Ureter (tissue), 1 donor: ENCODE data around the gene TMEM132D. TPM values are rescaled to one million over a fixed set of nuclear protein-coding genes. Genes with fewer than 3 reads are reported as not detected.

Experiments
- DNase-seq: peaks from one replicate; pipeline ENCODE4 v3.0.0-alpha.2; 2020; ENCODE audit warnings: low spot score
- total RNA-seq: library from RNA; stranded (reverse); gene quantifications from one replicate; pipeline ENCODE4 v1.2.4, GENCODE V29; 2023
- donor health status: DM: yes; HTN: yes; CAD: no.

Gene TMEM132D
- total RNA-seq, 1 donor from 2014 or later, result not detected

DNA sequence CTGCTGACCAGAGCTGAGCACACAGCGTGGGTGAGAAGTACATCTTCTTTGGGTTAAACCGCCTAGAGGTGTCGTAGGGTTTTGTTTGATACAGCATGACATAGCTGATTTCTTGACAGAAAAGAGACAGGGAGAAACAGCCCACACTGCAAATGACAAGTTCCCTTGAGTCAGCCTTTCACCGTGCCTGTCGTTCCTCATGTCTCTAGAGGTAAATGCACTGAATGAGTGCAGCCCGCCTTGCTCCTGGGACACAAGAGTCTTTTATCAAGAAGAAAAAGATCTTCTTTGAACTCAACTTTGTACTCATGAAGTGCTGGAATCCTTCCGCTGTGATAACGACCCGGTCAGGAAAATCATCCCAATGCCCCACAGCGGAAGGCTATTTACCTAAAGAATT is 77.6 kb downstream of the TMEM132D start:
- DNase-seq, result no peak

DNA sequence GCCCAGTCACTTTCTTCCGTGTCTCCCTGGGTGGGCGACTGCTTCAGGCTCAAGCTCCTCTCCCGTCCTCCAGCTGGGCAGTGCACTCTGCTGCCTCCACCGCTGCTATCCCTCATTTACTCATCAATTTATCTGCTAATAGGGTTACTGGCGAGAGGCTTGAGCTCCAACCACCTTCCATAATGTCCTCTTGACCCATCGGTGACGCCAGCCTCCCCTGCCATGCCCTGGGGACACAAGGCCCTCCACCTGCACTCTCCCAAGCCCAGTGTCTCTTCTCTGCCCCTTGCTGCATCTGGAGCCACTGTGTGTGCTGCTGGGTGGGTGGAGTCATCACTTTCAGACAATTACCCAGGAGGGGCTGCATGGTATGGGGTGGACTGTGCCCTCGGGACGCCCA is 78.5 kb downstream of the TMEM132D start:
- no peak for DNase-seq

DNA sequence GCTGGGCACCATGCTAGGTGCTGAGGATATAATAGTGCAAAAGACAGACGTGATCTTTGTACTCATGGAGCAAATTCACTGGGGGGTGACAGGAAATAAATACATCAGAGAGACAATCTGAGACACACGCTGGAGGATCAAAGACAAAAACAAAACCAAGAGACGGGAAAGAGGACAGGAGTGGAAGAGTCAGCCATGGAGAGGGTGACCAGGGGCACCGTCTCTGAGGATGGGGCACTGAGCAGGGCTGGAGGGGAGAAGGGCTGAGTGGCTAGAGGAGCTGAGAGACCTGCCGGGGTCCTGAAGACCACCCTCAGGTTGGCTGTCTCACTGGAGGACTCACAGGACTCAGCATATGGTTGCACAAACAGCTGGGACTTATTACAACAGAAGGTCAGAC is 81.9 kb downstream of the TMEM132D start:
- no peak for DNase-seq

DNA sequence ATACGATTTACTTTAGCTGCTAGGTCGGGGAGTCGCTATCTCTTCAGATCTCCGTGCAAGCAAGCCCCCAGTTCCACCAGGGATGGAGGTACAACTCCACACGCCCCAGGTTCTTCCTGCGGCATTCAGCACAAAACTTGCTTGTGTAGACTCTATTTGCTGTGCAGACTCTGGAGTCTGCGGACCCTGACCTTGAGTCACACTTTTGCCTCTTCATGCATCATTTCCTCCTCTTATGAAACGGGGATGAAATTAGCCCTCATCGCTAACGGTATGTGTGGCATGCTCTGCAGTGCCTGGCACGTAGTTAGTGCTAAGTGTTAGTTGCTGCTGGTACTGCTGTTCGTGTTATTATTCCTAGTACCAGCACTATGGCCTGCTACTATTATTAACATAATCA is 84.4 kb downstream of the TMEM132D start:
- no peak for DNase-seq

DNA sequence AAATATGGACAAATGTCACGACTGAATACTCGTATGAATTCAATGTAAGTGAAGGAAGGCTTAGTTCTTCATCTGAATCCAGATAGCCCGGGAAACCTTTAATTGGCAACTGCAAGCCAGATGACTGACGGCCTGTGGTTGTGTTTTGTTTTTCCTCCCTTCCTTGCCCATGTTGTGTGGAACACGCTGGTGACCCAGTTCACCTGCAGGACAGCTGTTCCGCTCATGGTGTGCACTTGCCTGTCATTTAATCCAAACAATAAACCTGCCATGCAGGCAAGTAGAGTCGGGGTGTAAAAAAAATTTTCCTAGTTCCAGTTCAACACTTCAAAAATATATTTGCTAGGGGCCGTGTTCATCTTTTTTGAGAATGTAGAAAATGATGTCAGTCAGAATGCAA is 88.0 kb downstream of the TMEM132D start:
- no peak for DNase-seq

DNA sequence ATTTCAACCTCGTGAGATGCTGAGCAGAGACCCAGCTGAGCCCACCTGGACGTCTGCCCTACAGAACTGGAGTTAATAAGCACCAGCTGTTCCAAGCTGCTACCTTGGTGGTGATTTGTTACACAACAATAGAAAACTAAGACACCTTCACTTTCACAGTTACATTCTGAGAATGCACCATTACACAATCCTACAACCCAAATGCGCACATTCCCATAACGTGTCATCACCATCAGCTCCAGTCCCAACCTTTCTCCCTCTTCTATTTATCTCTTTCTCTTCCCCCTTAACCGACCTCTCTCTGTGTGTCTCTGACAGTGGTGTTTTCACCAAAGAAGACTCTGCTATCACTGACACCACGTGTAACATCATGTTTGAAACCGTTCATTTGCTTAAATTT is 91.9 kb downstream of the TMEM132D start:
- DNase-seq, result no peak

DNA sequence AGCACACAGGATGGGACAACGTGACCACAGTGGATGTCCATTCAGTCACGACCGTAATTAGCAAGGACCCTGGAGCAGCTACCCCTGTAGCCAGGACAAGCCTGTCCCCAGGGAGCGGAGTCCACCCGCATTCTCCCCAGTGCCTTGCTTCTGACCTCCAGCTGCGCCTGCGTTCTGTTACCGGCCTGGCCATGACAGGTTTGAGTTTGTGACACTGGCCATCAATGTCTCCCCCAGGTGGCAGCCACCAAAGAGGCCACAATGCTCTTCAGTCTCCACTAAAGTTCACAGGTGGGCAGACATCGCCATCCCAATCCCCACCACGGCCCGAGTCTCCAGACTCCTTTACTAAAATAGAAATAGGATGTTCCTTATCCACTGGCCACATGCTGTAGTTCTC is 96.7 kb downstream of the TMEM132D start:
- no peak for DNase-seq

DNA sequence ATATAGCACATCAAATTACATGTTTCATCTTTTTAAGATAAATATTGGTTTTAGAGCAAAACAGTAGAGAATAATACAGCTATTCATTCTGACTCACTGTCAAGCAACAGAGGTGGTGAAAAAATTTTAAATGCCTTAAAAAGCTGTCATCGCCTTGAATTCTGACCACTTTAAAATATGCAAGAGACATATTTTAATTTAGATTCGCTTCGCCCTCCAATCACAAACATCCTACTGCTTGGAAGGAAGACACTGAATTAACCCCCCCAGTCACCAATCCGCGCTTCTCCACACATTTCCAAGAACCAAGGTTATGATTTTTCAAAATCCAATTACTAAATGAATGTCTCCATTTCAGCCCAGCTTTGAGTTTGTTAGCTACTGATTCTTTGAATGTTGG is 112.4 kb downstream of the TMEM132D start:
- DNase-seq, result no peak

DNA sequence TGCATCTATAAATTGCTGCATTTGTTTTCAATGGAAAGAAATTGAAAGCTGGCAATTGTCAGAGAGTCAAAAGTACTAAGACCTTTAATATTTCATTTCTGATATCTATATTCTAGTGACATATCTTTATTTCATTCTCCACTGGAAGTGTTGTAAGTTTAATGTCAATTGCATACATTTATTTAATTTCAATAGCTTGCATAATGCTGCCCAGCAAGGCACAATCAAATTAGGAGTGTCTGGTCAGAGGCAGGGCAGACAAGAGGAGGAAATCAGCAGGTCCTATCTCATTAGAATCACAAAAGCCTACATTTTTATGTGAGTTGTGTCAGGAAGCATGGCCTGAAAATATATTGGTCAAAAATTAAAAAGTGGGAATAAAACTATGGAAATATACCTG is 112.9 kb downstream of the TMEM132D start:
- DNase-seq, result no peak

DNA sequence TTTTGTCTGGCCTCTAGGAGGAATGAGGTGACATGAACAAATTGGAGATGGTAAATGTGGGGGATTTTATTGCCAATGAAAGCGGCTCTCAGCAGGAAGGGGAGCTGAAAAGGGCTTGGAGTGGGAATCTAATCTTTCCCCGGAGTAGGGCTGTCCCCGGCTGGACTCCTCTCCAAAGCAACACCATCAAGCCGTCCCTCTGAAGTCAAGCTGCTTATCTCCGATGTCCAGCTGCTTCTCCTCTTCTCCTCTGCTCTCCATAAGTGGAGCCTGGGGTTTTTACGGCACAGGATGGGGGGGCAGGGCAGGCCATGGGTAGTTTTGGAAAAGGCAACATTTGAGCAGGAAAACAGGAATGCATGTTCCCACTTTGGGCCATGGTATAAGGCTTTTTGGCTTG is 113.5 kb downstream of the TMEM132D start:
- no peak for DNase-seq

DNA sequence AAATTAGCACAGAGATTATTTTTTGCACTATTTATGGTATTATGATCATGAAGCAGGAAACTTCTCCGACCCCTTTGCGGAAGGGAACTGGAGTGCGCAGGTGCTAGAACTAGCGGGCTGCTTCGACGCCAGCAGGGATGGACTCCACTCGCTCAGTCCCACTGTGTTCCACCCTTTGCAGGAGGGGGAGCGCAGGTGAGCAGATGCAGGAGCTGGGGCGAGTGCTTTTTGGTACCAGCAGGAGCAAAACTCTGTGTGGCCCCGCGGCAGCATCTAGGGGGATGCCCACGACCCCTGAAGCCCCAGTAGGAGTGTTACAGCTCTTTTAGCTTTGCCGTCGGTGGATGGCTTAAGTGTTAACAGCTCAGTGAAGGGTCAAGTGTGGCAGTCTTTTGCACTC is 113.9 kb downstream of the TMEM132D start:
- DNase-seq, result no peak

DNA sequence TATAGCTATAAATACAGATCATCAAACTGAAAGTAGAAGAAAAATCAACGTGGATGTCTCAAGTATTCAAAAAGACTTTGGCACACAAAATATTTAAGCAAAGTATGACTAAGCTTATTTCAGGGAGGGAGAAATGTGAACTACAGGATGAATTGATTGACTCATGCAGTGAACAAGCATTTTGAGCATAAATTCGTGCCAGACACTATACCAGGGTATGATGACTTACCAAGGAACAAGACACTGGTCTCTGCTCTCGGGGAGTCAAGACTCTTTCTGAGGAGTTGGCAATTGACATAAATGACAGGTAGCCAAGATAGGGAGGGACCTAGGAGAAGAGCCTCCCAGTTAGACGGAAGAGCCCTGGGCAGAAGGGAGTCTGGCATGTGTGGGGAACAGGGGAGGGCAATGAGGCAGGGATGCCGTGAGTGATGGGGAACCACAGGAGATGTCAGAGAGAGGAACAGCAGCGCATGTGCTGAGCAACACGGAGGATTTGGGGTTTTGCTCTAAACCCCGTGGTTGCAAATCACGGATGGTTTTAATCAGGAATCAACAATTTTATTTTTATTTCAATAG is 115.2 kb downstream of the TMEM132D start:
- no peak for DNase-seq

DNA sequence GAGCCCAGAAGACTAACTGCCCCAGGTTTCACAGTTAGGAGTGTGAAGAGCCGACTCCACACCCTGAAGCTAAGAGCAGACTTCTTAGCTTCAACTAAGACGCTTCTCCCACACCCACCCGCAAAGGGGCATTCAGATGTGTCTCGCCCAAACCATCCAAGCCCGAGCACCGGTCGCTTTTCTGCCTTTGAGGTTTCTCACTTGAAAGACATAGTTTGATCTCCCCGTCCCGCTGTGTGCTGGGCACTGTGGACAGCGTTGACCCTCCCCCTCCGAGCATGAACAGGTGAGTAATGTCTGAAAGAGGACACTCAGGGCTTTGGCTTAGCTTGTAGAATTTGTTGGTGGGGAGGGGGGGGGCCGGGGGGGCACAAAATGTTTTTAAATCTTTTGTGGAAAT is 123.8 kb downstream of the TMEM132D start:
- no peak for DNase-seq

DNA sequence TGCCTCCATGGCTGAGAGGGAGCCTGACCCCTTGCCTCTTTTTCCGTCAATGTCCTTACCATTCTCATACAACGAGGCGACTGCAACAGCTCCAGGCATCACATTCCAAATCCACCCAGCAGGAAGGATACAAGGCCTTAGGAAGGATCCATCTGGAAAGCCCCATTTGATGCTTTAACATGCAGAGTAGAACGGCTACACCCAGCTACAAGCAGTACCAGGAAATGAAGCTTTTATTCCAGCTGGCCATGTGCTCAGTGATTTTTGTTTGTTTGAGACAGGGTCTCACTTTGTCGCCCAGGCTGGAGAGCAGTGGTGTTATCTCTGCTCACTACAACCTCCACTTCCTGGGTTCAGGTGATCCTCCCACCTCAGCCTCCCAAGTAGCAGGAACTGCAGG is 124.8 kb downstream of the TMEM132D start:
- no peak for DNase-seq

DNA sequence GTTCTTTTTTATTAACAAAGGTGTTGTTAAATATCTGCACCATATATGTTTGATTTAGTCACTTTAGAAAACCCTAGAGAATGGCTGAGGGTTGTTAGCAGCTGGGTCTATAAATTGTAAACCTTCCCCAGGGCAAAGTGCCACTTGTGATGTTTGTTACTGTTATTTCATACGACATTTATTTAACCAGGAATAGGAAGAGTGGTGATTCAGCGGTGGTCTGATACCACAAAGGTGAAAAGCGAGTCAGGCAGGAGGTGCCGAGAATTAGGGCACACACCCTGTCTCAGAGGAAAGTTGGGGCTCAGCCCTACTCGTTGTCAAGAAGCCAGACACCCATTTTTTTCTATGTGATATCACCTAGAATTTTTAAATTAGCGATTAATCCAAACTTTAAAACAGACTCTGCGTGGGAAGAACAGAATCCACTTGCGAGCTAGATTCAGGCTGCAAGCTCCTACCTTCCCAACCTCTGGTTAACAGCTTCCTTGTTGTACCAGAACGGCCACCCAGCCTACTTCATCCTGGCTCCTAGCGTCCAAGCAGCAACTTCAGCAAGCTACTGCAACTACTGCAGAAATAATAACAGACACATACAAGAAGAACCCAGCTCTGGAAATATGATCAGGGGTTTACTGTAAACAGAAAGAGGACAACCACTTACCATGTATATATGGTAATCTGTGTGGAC is 126.7 kb downstream of the TMEM132D start:
- no peak for DNase-seq

DNA sequence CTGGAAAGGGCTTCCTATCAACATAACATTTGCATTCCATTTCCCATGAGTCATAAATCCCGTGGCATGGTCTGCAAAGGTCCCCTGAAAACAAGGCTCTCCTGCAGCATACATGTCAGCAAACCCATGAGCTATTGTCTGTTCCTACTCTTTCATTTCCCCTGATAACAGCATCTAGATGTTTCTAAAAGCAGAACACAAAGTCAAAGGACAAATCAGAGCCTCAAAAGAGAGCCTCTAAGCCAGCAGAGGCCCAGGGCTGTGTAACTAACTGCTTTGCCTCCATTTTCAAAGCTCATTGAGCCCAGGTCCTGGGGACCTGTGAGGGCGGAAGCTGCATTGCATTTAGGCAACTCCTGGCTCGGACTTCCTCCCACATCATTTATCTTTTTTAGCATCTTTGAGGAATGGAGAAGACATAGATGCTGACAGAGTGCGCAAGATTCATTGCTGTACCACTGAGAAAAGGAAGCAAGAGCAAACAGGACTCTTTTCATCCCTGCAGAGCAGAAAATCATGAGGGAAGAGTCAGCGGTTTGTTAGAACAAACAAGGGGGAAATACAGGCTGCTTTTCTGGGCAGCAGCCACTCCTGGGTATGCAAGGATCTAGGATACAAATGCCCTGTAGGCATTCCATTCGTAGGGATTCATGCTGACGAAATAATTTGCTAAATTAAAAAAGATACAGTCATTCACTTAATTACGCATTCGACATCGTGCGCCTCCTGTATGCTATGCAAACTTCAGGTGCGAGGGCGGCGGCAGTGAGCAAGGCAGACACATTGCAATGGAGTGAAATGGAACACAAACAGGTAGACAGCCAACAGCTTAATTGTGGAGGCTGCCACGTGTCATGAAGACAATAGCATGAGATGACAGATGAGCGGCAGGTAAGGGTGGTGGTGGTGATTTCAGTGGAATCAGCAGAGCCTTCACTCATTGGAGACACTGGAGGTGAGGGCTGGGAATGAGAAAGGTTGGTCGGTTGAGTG is 131.0 kb downstream of the TMEM132D start:
- DNase-seq, result no peak

DNA sequence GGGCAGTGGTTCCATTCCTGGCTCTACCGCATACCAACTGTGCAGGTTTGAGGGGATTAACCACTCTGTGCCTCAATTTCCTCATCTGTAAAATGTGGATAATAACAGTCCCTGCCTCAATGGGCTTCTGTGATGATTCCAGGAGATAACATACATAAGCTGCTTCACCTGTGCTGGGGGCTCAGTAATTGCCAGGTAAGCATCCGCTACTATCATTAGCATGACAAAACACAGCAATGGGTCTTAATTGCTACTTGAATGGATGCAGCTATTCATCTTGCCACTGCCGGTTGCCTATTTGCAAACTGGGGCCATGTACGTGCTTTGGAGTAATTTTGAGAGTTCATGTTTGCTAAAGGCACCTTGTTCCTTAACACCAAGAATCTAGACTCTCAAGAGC is 132.6 kb downstream of the TMEM132D start:
- no peak for DNase-seq

DNA sequence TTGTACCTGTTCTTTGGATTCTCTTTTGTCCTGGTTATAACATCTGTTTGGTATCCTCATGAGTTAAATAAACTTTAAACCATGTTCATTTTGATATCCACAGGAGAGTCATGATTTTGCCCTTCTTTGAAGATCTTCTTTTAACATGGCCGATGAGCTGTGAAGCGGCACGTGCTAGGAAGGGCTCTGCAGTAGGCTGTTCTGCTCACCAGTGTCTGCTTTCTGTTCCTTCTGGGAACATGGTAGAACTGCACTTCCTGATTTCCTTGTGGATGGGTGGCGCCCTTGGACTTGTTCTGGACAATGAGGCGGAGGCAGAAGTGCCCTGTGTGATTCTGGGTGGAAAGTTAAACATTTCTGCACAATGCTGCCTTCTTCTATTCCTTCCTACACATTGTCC is 138.1 kb downstream of the TMEM132D start:
- no peak for DNase-seq

DNA sequence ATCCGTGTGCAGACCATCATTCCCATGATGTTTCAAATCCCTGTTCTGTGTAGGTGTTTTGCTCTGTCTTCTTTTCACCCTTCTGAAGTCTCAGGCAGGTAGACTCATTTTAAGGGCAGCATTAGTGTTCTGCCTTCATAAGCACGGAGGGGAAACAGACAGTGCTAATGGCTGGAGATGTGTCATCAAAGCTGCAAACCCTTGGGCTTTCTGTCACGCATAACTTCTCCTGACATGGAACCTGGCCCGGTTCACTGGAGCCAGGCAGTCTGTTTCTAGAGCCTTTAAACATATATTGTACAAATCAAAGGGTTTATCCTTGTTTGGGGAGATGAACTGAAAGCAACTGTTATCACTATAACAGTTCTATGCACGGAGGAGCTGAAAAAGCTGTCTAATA is 141.4 kb downstream of the TMEM132D start:
- no peak for DNase-seq

DNA sequence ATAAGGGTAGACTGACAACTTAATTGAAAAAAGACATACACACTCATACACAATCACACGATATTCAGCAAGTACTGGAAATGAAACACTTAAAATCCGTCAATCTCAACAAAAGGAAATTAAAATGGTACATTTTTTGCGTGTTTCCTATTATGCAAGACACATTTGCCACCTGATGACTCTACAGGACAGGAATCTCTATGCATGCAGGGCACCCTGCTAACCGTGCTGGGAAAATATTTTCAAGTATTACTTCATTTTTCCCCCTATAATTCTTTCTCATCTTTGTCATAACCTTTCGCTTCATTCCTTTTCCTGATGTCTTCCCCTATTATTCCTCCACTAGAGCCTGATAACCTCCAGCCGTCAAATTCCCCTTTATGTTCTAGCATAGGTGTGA is 150.2 kb downstream of the TMEM132D start:
- DNase-seq, result no peak

DNA sequence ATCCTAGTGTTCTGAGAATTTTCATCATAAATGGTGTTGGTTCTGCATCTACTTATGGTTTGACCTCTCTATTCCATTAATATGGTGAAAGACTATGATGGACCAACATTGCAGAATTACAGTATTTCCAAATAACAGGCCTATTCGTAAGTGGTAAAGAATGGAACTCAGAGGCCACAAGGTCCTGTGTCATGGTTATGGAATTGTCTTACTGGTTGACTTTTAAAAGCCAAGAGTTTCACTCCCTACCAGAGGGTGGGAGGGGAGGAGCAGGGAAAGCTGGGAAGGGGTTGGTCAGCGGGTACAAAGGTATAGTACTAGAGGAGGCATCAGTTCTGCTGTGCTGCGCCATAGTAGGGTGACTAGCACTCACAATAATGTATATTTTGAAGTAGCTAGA is 153.4 kb downstream of the TMEM132D start:
- DNase-seq, result no peak

DNA sequence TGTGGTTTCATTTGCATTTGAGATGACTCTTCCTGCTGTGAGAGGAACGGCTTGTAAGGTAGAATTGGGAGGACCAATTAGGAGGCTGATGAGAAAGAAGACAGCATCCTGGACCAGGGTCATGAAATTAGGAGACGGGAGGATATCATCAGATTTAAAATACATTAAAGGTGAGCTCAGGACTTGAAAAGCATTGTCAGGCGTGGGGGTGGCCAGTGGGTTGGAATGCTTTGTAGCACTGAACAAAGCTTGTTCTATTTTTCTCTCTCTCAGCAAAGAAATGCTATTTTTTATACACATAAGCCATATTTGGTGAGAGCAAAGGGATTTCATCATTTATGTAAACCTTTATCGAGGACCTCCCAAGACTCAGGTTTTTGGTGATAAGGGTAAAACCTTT is 157.5 kb downstream of the TMEM132D start:
- DNase-seq, result no peak

DNA sequence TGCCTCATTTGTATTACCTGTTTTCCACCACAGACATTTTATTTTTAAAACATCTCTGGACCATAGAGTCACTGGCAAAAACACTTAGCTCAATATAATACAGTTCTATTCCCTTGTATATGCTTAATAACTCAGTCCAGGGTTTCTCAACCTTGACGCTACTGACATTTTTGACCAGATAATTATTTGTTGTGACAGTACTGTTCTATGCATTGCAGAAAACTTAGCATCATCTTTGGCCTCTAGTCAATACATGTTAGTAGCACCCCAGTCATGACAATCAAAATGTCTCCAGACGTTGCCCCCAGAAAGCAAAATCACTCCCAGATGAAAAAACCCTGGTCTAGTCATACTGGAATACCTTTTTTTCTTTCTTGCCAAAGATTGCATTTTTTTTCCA is 174.7 kb downstream of the TMEM132D start:
- no peak for DNase-seq
